ENCODE data around the gene PDCD4. TPM values are rescaled to one million over a fixed set of nuclear protein-coding genes. Genes with fewer than 3 reads are reported as not detected.
"Not testable (repeated sequence)": the region's sequence is repeated elsewhere in the genome, so short reads cannot be mapped to it uniquely, and the experiment has no call there.

The PDCD4 gene
- total and polyA plus RNA-seq, 9 donors, result 55.1 to 214 (median 162) TPM

DNA sequence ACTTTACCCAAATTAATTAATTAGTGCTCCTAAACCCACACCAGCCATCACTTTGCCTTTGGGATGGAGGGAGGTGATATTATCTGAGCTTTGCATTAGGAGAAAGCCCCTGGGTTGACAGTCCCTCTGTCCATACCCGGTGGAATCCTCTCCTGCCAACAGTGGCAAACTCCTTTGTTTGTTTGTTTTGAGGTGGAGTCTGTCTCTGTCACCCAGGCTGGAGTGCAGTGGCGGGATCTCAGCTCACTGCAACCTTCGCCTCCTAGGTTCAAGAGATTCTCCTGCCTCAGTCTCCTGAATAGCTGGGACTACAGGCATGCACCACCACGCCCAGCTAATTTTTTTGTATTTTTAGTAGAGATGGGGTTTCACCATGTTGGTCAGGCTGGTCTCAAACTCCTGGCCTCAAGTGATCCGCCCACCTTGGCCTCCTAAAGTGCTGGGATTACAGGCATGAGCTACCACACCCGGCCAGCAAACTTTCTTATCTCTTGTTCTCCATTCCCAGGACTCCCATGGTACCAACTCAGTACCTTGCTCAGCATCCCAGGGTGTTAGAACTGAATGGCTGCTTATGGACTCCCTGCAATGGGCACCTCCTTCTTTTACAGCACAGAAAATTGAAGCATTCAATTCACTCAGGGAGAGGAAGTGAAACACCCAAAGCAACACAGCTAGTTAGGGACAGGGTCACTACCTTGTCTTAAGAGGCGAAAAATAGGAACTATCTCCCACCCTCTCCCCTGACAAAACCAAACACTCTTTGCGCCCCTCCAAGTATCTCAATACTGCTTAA lies 4.5 kb upstream of the PDCD4 start:
- Histone ChIP-seq H3K4me1 (ENCODE audit: control insufficient read depth, insufficient read depth, low read length) (peaks cover 51% of the 10 kb centered on the region), H3K27ac (ENCODE audit: low read length) (peak overlapping the region; percentile 82)
- H3K27me3 ChIP-seq (ENCODE audit: control insufficient read depth, insufficient read depth, low read length); H3K36me3 ChIP-seq (ENCODE audit: control insufficient read depth, insufficient read depth, low read length); H3K4me3 ChIP-seq (ENCODE audit: low read length); H3K9me3 ChIP-seq (replicated peaks; ENCODE audit: control insufficient read depth, low read depth, low read length): not testable (repeated sequence)
- peak; percentile 51 for DNase-seq
- 71% methylated on average over 2 of the region's 8 CpGs for WGBS (ENCODE audit: insufficient coverage)

DNA sequence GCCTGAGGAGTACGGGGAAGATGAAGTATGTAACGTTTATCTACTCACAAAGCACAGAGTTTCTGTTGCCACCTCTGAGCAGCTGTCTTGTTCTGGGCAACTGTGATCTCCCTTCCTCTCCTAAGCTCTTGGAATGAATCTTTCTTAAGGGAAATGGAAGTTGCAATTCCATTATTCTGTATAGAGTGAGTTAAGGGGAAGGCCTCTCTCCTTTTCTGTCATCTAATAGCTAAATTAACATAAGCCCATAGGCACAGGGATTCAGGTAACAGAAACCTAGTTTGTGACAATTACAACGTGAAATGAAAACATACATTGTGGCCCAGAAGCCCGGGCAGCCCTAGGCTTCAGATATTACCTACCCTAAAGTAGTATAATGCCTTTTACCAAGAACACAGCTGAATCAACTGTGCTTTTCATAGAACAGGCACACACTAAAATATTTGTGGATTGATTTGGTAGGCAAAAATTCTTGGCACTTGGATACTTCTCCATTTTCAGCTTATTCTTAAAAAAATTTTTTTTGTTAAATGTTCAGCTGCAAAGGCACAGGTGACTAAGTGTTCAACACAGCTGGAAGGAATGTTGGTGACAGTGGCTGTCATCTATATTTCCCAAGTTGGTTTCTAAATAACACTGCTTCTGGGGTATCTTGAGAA lies 3.8 kb upstream of the PDCD4 start:
- DNase-seq, result no peak
- WGBS (ENCODE audit: insufficient coverage), result no CpG with 5 or more reads among the region's 4 CpGs
- peak overlapping the region; percentile 59 for H3K27ac ChIP-seq (ENCODE audit: low read length)

DNA sequence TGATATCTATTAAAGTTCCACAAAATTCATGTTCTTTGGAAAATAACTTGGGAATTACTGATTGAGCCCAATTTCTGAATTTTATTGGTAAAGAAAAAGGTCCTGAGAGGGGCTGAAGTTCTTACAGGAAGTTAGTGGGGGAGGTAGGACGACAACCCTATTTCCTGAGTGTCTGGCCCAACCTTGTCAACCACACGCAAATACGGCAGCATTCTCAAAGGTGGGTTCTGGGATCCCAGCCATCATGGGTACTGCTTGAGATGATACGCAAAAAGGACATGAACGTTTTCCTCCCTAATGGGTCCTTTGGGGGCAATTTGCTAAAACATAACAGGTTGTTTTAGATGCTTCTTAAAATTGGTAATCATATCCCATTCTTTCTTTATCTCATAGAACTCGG lies 2.7 kb upstream of the PDCD4 start:
- no peaks in the 10 kb centered on the region for H3K36me3 ChIP-seq (ENCODE audit: control insufficient read depth, insufficient read depth, low read length)
- no peaks in the 10 kb centered on the region for H3K9me3 ChIP-seq (replicated peaks; ENCODE audit: control insufficient read depth, low read depth, low read length)
- H3K4me3 ChIP-seq (ENCODE audit: low read length), result no peak overlapping the region
- WGBS (ENCODE audit: insufficient coverage), result 67% methylated on average over 3 of the region's 6 CpGs
- peaks cover 42% of the 10 kb centered on the region for H3K4me1 ChIP-seq (ENCODE audit: control insufficient read depth, insufficient read depth, low read length)
- no peaks in the 10 kb centered on the region for H3K27me3 ChIP-seq (ENCODE audit: control insufficient read depth, insufficient read depth, low read length)
- DNase-seq, result no peak
- H3K27ac ChIP-seq (ENCODE audit: low read length), result no peak overlapping the region

More for the DNA sequence above, 3.8 kb upstream of the PDCD4 start:
- no peaks in the 10 kb centered on the region for H3K36me3 ChIP-seq (ENCODE audit: control insufficient read depth, insufficient read depth, low read length)
- H3K4me1 ChIP-seq (ENCODE audit: control insufficient read depth, insufficient read depth, low read length), result peaks cover 45% of the 10 kb centered on the region
- H3K27me3 ChIP-seq (ENCODE audit: control insufficient read depth, insufficient read depth, low read length), result no peaks in the 10 kb centered on the region
- H3K4me3 ChIP-seq (ENCODE audit: low read length), result no peak overlapping the region
- no peaks in the 10 kb centered on the region for H3K9me3 ChIP-seq (replicated peaks; ENCODE audit: control insufficient read depth, low read depth, low read length)

- Histone ChIP-seq H3K27ac (ENCODE audit: low read length) (peak overlapping the region; percentile 99), H3K4me1 (ENCODE audit: control insufficient read depth, insufficient read depth, low read length) (peaks cover 26% of the 10 kb centered on the region), H3K4me3 (ENCODE audit: low read length) (peak overlapping the region; percentile 82), H3K27me3 (ENCODE audit: control insufficient read depth, insufficient read depth, low read length) (no peaks in the 10 kb centered on the region), H3K36me3 (ENCODE audit: control insufficient read depth, insufficient read depth, low read length) (no peaks in the 10 kb centered on the region), H3K9me3 (replicated peaks; ENCODE audit: control insufficient read depth, low read depth, low read length) (no peaks in the 10 kb centered on the region)
- peak; percentile 59 for DNase-seq
- 45% methylated on average over 13 of the region's 13 CpGs for WGBS (ENCODE audit: insufficient coverage)
Measured at GRCh38 chr10:110870823-110871297, 868 bp upstream of the PDCD4 start.

DNA sequence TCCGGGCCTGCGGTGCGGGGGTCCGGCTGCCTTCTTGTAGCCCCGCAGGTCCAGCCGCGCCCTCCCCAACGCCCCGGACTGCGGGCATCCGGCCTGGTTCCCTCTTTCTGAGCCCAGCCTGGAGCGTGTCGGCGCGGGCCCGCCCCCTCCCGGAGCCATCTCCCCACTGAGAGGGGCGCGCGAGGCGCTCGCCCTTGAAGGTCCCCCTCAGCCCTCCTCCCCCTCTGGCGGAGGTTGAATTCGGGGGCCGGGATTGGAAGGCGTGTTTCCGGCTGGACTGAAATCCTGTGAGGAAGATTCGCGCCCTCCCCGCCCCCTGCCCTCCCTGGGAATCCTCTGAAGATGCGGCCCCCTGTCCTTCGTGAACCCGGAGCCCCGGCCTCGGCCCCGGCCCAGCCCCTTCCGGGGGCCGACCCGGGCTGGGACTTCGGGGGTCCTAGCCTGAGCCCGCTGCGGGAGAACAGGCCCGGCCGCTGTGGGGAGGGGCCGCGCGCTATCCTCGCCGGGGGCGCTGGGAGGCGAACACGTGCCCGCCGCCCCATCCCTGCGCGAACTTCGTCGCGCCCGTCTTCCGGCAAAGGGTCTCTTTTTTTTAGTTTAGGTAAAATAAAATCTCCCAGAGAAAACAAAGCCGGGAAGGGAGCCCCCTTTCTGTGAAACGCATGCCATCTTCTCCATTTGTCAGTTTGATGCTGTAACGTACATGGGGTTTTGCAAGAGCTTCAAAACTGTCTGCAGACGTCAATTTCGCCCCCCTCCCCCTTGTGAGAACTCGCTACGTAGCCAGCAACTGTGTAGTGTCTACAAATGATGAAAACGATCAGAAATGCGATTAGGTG lies 636 bp downstream of the PDCD4 start:
- Histone ChIP-seq H3K27me3 (ENCODE audit: control insufficient read depth, insufficient read depth, low read length) (no peaks in the 10 kb centered on the region), H3K4me1 (ENCODE audit: control insufficient read depth, insufficient read depth, low read length) (peaks cover 18% of the 10 kb centered on the region), H3K27ac (ENCODE audit: low read length) (peak overlapping the region; percentile 99), H3K36me3 (ENCODE audit: control insufficient read depth, insufficient read depth, low read length) (peaks cover 2% of the 10 kb centered on the region), H3K9me3 (replicated peaks; ENCODE audit: control insufficient read depth, low read depth, low read length) (no peaks in the 10 kb centered on the region), H3K4me3 (ENCODE audit: low read length) (peak overlapping the region; percentile 82)
- peak; percentile 96 for DNase-seq
- under 1% methylated on average over 55 of the region's 70 CpGs for WGBS (ENCODE audit: insufficient coverage)

DNA sequence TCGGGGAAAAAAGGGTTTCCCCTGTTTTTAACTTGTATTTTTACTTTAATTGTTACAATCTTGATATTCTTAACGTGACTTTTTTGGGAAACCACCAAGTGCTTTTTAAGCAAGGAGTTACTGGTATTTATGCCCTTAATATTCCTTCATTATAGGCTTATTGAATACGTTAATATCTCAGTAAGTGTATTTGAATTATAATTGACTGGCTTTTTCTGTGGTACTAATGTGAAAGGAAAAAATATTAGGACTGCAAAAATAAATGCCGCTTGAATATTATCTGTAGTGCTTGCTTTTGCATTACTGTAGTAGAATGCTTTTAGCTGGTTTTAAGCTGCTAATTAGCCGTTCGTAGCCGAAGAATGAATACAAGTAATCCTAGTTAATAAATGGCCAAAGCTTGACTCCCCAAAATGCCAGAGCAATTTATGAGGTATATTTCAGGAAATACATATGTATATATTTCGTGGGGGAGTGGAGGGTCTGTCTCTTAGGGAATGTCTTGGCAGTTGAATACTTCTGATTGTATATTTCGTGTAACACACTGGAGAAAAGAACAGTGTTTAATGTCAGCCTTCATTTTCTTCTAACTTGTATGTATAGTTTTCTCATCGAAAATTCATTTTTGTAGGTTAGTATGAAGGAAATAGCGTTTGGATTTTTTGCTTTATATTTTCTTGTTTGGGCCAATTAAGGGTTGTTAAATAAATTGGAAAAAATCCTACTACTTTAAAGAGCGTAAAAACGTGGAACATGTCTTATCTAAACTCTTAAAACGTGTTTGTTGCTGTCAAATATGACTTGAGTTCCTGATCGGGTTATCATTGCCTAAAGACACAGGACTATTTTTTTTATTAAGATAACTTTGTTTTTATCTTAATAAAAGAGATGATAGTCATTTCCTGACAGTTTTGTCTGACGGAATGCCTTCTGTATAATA lies 1.5 kb downstream of the PDCD4 start:
- H3K4me3 ChIP-seq (ENCODE audit: low read length), result peak overlapping the region; percentile 82
- H3K27ac ChIP-seq (ENCODE audit: low read length), result peak overlapping the region; percentile 99
- H3K36me3 ChIP-seq (ENCODE audit: control insufficient read depth, insufficient read depth, low read length), result peaks cover 2% of the 10 kb centered on the region
- H3K9me3 ChIP-seq (replicated peaks; ENCODE audit: control insufficient read depth, low read depth, low read length), result no peaks in the 10 kb centered on the region
- H3K4me1 ChIP-seq (ENCODE audit: control insufficient read depth, insufficient read depth, low read length), result peaks cover 12% of the 10 kb centered on the region
- WGBS (ENCODE audit: insufficient coverage), result 0% methylated on average over 1 of the region's 16 CpGs
- H3K27me3 ChIP-seq (ENCODE audit: control insufficient read depth, insufficient read depth, low read length), result no peaks in the 10 kb centered on the region
- no peak for DNase-seq

GRCh38 chr10:110873951-110874350 lies 2.2 kb downstream of the PDCD4 start:
- peaks cover 2% of the 10 kb centered on the region for H3K36me3 ChIP-seq (ENCODE audit: control insufficient read depth, insufficient read depth, low read length)
- H3K9me3 ChIP-seq (replicated peaks; ENCODE audit: control insufficient read depth, low read depth, low read length), result no peaks in the 10 kb centered on the region
- no peak for DNase-seq
- WGBS (ENCODE audit: insufficient coverage), result no CpG with 5 or more reads among the region's 2 CpGs
- H3K27me3 ChIP-seq (ENCODE audit: control insufficient read depth, insufficient read depth, low read length), result no peaks in the 10 kb centered on the region
- H3K4me1 ChIP-seq (ENCODE audit: control insufficient read depth, insufficient read depth, low read length), result peaks cover 12% of the 10 kb centered on the region
- H3K27ac ChIP-seq (ENCODE audit: low read length), result peak overlapping the region; percentile 99
- H3K4me3 ChIP-seq (ENCODE audit: low read length), result peak overlapping the region; percentile 82

DNA sequence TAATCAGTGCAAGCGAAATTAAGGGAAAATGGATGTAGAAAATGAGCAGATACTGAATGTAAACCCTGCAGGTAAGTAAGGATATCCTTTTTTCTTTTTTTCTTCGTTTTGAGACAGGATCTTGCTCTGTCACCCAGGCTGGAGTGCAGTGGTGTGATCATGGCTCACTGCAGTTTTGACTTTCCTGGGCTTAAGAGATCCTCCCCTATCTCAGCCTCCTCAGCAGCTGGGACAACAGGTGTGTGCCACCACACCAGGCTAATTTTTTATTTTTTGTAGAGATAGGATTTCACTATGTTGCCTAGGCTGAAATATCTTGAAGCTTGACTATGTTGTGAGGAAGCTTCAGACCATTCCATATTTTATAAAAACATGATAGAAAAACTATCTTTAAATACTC lies 4.3 kb downstream of the PDCD4 start:
- 43% methylated on average over 1 of the region's 2 CpGs for WGBS (ENCODE audit: insufficient coverage)
- no peak for DNase-seq
- peaks cover 6% of the 10 kb centered on the region for H3K4me1 ChIP-seq (ENCODE audit: control insufficient read depth, insufficient read depth, low read length)
- no peak overlapping the region for H3K27ac ChIP-seq (ENCODE audit: low read length)
- no peaks in the 10 kb centered on the region for H3K27me3 ChIP-seq (ENCODE audit: control insufficient read depth, insufficient read depth, low read length)
- H3K36me3 ChIP-seq (ENCODE audit: control insufficient read depth, insufficient read depth, low read length), result peaks cover 2% of the 10 kb centered on the region
- no peak overlapping the region for H3K4me3 ChIP-seq (ENCODE audit: low read length)
- no peaks in the 10 kb centered on the region for H3K9me3 ChIP-seq (replicated peaks; ENCODE audit: control insufficient read depth, low read depth, low read length)

DNA sequence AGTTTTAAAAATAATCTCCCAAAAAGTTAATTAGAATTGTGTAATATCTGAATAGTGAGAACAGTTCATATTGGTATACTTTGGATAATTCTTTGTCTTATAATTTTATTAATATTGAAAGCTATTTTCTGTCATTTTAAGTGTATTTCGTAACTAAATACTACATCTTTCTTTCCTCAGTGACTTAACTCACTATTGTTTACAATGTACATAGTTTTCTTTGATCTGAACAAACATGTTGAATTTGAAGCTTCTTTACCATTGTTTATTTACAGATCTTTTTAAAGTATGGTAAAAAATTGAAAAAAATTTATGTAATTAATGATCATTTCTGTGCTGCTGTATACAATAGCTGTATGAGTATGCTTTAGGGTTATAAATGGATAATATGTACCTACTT lies 5.1 kb downstream of the PDCD4 start:
- no CpG with 5 or more reads among the region's 1 CpG for WGBS (ENCODE audit: insufficient coverage)
- Histone ChIP-seq H3K4me1 (ENCODE audit: control insufficient read depth, insufficient read depth, low read length) (peaks cover 2% of the 10 kb centered on the region), H3K36me3 (ENCODE audit: control insufficient read depth, insufficient read depth, low read length) (peaks cover 4% of the 10 kb centered on the region)

More for the DNA sequence above, 5.1 kb downstream of the PDCD4 start:
- Histone ChIP-seq H3K27ac (ENCODE audit: low read length) (no peak overlapping the region), H3K4me3 (ENCODE audit: low read length) (no peak overlapping the region), H3K27me3 (ENCODE audit: control insufficient read depth, insufficient read depth, low read length) (no peaks in the 10 kb centered on the region), H3K9me3 (replicated peaks; ENCODE audit: control insufficient read depth, low read depth, low read length) (no peaks in the 10 kb centered on the region)
- no peak for DNase-seq

Data from muscle of leg (tissue), 11 donors.